ENCODE data around the gene CTAGE9.

DNA sequence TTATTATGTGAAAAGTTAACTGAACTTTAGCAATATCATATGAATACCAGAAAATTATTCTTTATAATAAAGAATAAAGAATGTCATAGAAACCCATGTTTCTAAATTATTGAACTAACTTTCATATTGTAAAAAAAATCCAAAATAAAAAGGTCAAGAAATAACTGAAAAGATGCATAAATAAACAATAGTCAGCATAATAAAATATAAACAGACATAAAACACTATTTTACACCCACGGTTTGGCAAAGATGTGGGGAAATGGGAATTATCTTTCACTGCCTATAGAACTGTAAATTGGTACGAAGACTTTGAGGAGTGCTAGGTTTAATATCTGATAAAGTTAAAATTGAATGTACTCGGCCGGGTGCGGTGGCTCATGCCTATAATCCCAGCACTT, 34.7 kb upstream of the CTAGE9 start:
- no peak for TF ChIP-seq POLR2A (IDR thresholded peaks at IDR 0.05)
- TF ChIP-seq, protein P1, sequence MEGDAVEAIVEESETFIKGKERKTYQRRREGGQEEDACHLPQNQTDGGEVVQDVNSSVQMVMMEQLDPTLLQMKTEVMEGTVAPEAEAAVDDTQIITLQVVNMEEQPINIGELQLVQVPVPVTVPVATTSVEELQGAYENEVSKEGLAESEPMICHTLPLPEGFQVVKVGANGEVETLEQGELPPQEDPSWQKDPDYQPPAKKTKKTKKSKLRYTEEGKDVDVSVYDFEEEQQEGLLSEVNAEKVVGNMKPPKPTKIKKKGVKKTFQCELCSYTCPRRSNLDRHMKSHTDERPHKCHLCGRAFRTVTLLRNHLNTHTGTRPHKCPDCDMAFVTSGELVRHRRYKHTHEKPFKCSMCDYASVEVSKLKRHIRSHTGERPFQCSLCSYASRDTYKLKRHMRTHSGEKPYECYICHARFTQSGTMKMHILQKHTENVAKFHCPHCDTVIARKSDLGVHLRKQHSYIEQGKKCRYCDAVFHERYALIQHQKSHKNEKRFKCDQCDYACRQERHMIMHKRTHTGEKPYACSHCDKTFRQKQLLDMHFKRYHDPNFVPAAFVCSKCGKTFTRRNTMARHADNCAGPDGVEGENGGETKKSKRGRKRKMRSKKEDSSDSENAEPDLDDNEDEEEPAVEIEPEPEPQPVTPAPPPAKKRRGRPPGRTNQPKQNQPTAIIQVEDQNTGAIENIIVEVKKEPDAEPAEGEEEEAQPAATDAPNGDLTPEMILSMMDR (IDR thresholded peaks at IDR 0.05): no peak
